ENCODE measurements around the gene INO80C.
A peak's percentile ranks its signal among the peaks of the same experiment; 100 is the strongest.
"Not testable (repeated sequence)": the region's sequence is repeated elsewhere in the genome, so short reads cannot be mapped to it uniquely, and the experiment has no call there.

The INO80C gene

DNA sequence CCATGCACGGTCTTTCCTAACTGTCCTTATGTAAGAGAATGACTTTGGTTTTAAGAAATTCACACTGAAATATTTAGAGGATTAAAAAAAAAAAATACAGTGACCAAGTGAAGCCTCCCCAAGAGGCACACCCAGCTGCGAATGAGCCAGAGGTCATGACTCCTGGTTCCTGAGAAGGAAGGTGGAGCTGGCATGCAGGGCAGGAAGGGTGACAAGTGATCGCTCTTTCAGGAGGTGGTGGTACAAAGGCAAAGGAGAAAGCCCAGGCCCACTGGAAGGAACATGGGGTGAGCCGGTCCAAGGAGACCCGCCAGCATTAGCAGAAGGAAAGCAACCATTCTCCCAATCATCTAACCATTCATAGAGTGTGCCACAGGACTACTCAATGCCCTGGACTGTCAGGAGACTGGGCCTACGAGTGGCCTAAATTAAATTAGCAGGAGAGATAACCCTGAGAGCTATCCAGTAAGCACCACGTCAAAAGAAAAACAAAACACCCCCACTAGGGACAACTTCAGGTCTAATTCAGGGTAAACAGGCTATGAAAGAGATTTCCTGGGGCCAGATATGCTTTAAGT is 7.8 kb downstream of the INO80C start:
- no peak overlapping the region for H3K4me2 ChIP-seq

GRCh38 chr18:35489281-35489680 is 8.5 kb downstream of the INO80C start:
- H3K36me3 ChIP-seq, H4K20me1 ChIP-seq, H3K4me3 ChIP-seq, H3K9ac ChIP-seq, H3K9me3 ChIP-seq, H3K4me2 ChIP-seq, H3K27me3 ChIP-seq, H3K27ac ChIP-seq: not testable (repeated sequence)
- H3K4me1 ChIP-seq, result peaks cover 27% of the 10 kb centered on the region

More for the DNA sequence above, 7.8 kb downstream of the INO80C start:
- no peaks in the 10 kb centered on the region for H3K9me3 ChIP-seq
- H3K4me3 ChIP-seq, result no peak overlapping the region
- peaks cover 30% of the 10 kb centered on the region for H3K4me1 ChIP-seq
- H3K36me3 ChIP-seq, result peaks cover 8% of the 10 kb centered on the region; the same call in 1 of the 2 replicates
- no peak for TF ChIP-seq Cebpa-rat (IDR thresholded peaks at IDR 0.05)
- H3K27me3 ChIP-seq, result no peaks in the 10 kb centered on the region
- H3K27ac ChIP-seq, result no peak overlapping the region
- no peaks in the 10 kb centered on the region for H4K20me1 ChIP-seq
- H3K9ac ChIP-seq, result no peak overlapping the region

GRCh38 chr18:35488396-35488795 is 9.4 kb downstream of the INO80C start:
- H3K9ac ChIP-seq, H3K27ac ChIP-seq, H3K4me3 ChIP-seq, H4K20me1 ChIP-seq, H3K36me3 ChIP-seq, H3K27me3 ChIP-seq, H3K4me2 ChIP-seq, H3K9me3 ChIP-seq: not testable (repeated sequence)
- peaks cover 26% of the 10 kb centered on the region for H3K4me1 ChIP-seq

GRCh38 chr18:35487525-35487924 is 10.2 kb downstream of the INO80C start:
- peaks cover 32% of the 10 kb centered on the region for H3K4me1 ChIP-seq
- not testable (repeated sequence) for H3K36me3 ChIP-seq, H3K9ac ChIP-seq, H4K20me1 ChIP-seq, H3K4me3 ChIP-seq, H3K27ac ChIP-seq, H3K4me2 ChIP-seq, H3K27me3 ChIP-seq, H3K9me3 ChIP-seq

GRCh38 chr18:35485852-35486251 is 11.9 kb downstream of the INO80C start:
- no peak for TF ChIP-seq Cebpa-rat (IDR thresholded peaks at IDR 0.05)
- H3K4me3 ChIP-seq, result no peak overlapping the region
- peaks cover 24% of the 10 kb centered on the region for H3K4me1 ChIP-seq
- H3K27me3 ChIP-seq, result no peaks in the 10 kb centered on the region
- H3K9ac ChIP-seq, result no peak overlapping the region
- no peak overlapping the region for H3K27ac ChIP-seq
- H4K20me1 ChIP-seq, result no peaks in the 10 kb centered on the region
- no peak overlapping the region for H3K4me2 ChIP-seq
- no peaks in the 10 kb centered on the region for H3K9me3 ChIP-seq
- H3K36me3 ChIP-seq, result peaks cover 8% of the 10 kb centered on the region; the same call in 1 of the 2 replicates

- Histone ChIP-seq H3K4me2 (no peak overlapping the region), H4K20me1 (no peaks in the 10 kb centered on the region), H3K27ac (no peak overlapping the region), H3K36me3 (peaks cover 11% of the 10 kb centered on the region; the same call in 1 of the 2 replicates), H3K4me1 (peaks cover 32% of the 10 kb centered on the region), H3K9me3 (no peaks in the 10 kb centered on the region), H3K4me3 (no peak overlapping the region), H3K27me3 (no peaks in the 10 kb centered on the region), H3K9ac (no peak overlapping the region)
- TF ChIP-seq Cebpa-rat (IDR thresholded peaks at IDR 0.05), result no peak
These were observed 13.7 kb downstream of the INO80C start for GRCh38 chr18:35484034-35484433.

- TF ChIP-seq Cebpa-rat (IDR thresholded peaks at IDR 0.05), result no peak
- H3K4me3 ChIP-seq, result no peak overlapping the region
- H4K20me1 ChIP-seq, result no peaks in the 10 kb centered on the region
- no peak overlapping the region for H3K9ac ChIP-seq
- no peak overlapping the region for H3K4me2 ChIP-seq
- H3K27me3 ChIP-seq, result no peaks in the 10 kb centered on the region
- peaks cover 52% of the 10 kb centered on the region for H3K4me1 ChIP-seq
- peaks cover 3% of the 10 kb centered on the region; the same call in 1 of the 2 replicates for H3K36me3 ChIP-seq
- H3K9me3 ChIP-seq, result no peaks in the 10 kb centered on the region
- H3K27ac ChIP-seq, result peak overlapping the region; percentile 12; the same call in 1 of the 2 replicates
These were observed 15.8 kb downstream of the INO80C start for GRCh38 chr18:35481960-35482366.

DNA sequence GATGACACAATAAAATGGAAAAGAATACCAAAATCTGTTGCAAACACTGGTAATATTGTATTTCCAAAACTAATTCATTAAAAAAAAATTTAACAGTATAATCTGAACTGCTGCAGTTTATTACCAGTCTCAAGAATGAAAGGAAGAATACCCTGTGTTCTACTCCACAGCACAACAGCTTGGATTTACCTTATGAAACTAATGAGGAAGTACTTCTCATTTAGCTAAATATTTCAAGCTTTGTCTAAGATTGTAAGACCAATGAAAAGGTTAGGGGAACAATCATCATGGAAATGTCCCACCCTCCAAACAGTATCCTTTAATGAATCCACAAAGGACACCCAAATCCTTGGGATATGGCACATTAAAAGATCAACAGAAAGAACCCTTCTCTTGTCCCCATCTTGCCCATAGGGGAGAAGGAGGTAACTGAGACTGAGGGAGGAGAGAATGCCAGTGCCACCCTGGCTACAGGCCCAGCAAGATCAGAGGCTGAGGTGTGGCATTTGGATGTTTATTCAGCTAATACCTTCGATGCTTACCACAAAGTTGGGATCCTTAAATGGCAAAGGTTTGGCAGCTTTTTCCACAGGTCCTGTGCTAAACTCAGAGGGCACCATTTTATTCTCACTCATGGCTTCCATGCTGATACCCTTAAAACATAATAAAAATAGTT is 17.7 kb downstream of the INO80C start:
- no peak for TF ChIP-seq Cebpa-rat (IDR thresholded peaks at IDR 0.05)
- peak overlapping the region; percentile 7; the same call in 1 of the 2 replicates for H3K4me2 ChIP-seq
- H3K27ac ChIP-seq, result no peak overlapping the region
- H4K20me1 ChIP-seq, result no peaks in the 10 kb centered on the region
- peaks cover 51% of the 10 kb centered on the region for H3K4me1 ChIP-seq
- H3K9ac ChIP-seq, result no peak overlapping the region
- H3K27me3 ChIP-seq, result no peaks in the 10 kb centered on the region
- H3K36me3 ChIP-seq, result peaks cover 3% of the 10 kb centered on the region; the same call in 1 of the 2 replicates
- H3K9me3 ChIP-seq, result no peaks in the 10 kb centered on the region
- H3K4me3 ChIP-seq, result no peak overlapping the region

GRCh38 chr18:35478520-35479435 is 19.0 kb downstream of the INO80C start:
- Histone ChIP-seq H4K20me1 (no peaks in the 10 kb centered on the region), H3K9ac (no peak overlapping the region), H3K27ac (peak overlapping the region; percentile 19; the same call in 1 of the 2 replicates), H3K4me1 (peaks cover 48% of the 10 kb centered on the region), H3K27me3 (no peaks in the 10 kb centered on the region), H3K4me3 (no peak overlapping the region), H3K36me3 (peaks cover 3% of the 10 kb centered on the region; the same call in 1 of the 2 replicates), H3K4me2 (peak overlapping the region; percentile 15), H3K9me3 (no peaks in the 10 kb centered on the region)
- TF ChIP-seq Cebpa-rat (IDR thresholded peaks at IDR 0.05), result no peak

DNA sequence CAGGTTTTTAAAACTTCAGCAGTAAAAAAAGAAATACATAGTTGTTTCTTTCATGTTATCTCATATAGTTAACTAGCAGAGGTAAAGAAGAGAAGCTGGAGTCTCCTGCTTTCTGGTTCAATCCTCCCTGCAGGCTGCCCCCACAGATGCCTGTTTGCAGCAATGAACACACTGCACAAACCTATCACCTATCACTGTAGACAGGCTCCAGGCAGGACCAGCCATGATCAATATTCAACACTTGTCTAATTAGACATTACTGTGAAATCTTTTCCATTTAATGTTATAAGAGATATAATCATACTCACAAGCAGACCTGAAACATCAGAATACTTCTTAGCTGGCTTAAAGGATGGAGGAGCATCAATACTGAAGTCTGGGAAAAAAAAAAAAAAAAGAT is 19.8 kb downstream of the INO80C start:
- no peak for TF ChIP-seq Cebpa-rat (IDR thresholded peaks at IDR 0.05)
- Histone ChIP-seq H3K9ac (no peak overlapping the region), H3K27ac (no peak overlapping the region), H3K4me2 (peak overlapping the region; percentile 15), H4K20me1 (no peaks in the 10 kb centered on the region), H3K4me3 (no peak overlapping the region), H3K36me3 (peaks cover 3% of the 10 kb centered on the region; the same call in 1 of the 2 replicates), H3K4me1 (peaks cover 55% of the 10 kb centered on the region), H3K9me3 (no peaks in the 10 kb centered on the region), H3K27me3 (no peaks in the 10 kb centered on the region)

Measured in BLaER1 (cell line).